PFSK-1 (cell line): ENCODE results near the gene RBBP9.

Experiments used
- SIN3A ChIP-seq: IDR thresholded peaks from 2 replicates; pipeline ENCODE4 v1.6.1; 2012; ENCODE audit warnings: mild to moderate bottlenecking, low read length, moderate library complexity, borderline replicate concordance; ENCODE audit not compliant: insufficient read depth
- TF ChIP-seq, protein P1 (sequence below), 2 experiments: IDR thresholded peaks; 2 replicates each; pipeline versions ENCODE4 v1.6.1 to v1.8.0; 2011 to 2012; ENCODE audit warnings: low read depth in 2 of 2, low read length in 2 of 2, control low read depth in 1 of 2, inconsistent platforms in 1 of 2, mild to moderate bottlenecking in 1 of 2, moderate library complexity in 1 of 2; ENCODE audit not compliant: insufficient read depth in 1 of 2

DNA sequence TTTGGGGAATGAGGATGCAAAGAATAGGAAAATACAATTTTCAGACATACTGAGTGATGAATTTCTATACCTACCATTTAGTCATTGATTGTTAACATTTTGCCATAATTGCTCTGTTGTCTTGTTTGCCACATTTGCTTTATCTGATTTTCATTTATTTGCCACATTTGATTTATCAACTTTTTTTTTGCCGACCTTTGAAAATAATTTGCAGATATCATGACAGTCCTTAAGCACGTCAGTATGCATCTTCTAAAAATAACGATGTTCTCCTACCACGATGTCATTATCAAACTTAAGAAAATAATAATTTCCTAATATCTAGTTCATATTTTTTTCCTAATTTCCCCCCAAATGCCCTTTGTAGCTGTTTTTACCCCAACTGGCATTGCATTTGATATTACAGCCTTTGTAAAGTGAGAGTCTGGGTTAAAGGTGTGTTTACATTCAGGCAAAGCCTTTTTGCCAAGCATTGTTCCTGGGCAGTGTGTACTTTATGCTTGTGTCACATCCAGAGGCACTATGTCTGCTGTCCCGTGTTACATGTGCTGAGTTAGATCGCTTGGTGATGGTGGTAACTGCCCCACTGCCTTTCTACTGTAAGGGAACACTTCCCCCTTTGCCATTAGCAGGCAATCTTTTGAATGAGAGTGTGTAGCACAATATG is 37.1 kb upstream of the RBBP9 start:
- TF ChIP-seq, protein P1, sequence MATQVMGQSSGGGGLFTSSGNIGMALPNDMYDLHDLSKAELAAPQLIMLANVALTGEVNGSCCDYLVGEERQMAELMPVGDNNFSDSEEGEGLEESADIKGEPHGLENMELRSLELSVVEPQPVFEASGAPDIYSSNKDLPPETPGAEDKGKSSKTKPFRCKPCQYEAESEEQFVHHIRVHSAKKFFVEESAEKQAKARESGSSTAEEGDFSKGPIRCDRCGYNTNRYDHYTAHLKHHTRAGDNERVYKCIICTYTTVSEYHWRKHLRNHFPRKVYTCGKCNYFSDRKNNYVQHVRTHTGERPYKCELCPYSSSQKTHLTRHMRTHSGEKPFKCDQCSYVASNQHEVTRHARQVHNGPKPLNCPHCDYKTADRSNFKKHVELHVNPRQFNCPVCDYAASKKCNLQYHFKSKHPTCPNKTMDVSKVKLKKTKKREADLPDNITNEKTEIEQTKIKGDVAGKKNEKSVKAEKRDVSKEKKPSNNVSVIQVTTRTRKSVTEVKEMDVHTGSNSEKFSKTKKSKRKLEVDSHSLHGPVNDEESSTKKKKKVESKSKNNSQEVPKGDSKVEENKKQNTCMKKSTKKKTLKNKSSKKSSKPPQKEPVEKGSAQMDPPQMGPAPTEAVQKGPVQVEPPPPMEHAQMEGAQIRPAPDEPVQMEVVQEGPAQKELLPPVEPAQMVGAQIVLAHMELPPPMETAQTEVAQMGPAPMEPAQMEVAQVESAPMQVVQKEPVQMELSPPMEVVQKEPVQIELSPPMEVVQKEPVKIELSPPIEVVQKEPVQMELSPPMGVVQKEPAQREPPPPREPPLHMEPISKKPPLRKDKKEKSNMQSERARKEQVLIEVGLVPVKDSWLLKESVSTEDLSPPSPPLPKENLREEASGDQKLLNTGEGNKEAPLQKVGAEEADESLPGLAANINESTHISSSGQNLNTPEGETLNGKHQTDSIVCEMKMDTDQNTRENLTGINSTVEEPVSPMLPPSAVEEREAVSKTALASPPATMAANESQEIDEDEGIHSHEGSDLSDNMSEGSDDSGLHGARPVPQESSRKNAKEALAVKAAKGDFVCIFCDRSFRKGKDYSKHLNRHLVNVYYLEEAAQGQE (IDR thresholded peaks at IDR 0.05; ENCODE audit: insufficient read depth in 1 of 2, low read depth in 2 of 2, low read length in 2 of 2): no peak
- TF ChIP-seq SIN3A: no peak
